ENCODE results near the gene CHCHD4.

CHCHD4 gene

GRCh38 chr3:14124615-14125192 is at the start of gene CHCHD4, which contains the start of gene TMEM43:
Gene CHCHD4 (minus strand): TSS chr3:14124870. CDS start chr3:14124676, 194 bp downstream.
Gene TMEM43 (plus strand): TSS chr3:14125052. CDS start chr3:14125194, 142 bp downstream.
- in situ Hi-C loops (cut with MboI; ENCODE audit: low pct_unique_long_range_greater_than_20kb, low sequenced_read_pairs, unreplicated experiment): no loop called here
- DNase-seq (ENCODE audit: low spot score): peak; percentile 100
- no peak for TF ChIP-seq CTCF (IDR thresholded peaks at IDR 0.05; ENCODE audit: extremely low read depth, insufficient read depth, missing control alignments)

GRCh38 chr3:14172496-14172895 is 47.8 kb upstream of the CHCHD4 start:
- in situ Hi-C loops (cut with MboI; ENCODE audit: low pct_unique_long_range_greater_than_20kb, low sequenced_read_pairs, unreplicated experiment): no loop called here
- DNase-seq (ENCODE audit: low spot score): no peak
- TF ChIP-seq CTCF (IDR thresholded peaks at IDR 0.05; ENCODE audit: extremely low read depth, insufficient read depth, missing control alignments): no peak

- DNase-seq (ENCODE audit: low spot score): no peak
- no peak for TF ChIP-seq CTCF (IDR thresholded peaks at IDR 0.05; ENCODE audit: extremely low read depth, insufficient read depth, missing control alignments)
- in situ Hi-C loops (cut with MboI; ENCODE audit: low pct_unique_long_range_greater_than_20kb, low sequenced_read_pairs, unreplicated experiment): no loop called here
Observed at GRCh38 chr3:14170531-14171159, 46.0 kb upstream of the CHCHD4 start.

GRCh38 chr3:14169871-14170270 is 45.2 kb upstream of the CHCHD4 start:
- no peak for TF ChIP-seq CTCF (IDR thresholded peaks at IDR 0.05; ENCODE audit: extremely low read depth, insufficient read depth, missing control alignments)
- in situ Hi-C loops (cut with MboI; ENCODE audit: low pct_unique_long_range_greater_than_20kb, low sequenced_read_pairs, unreplicated experiment): no loop called here
- DNase-seq (ENCODE audit: low spot score): no peak

GRCh38 chr3:14169435-14169834 is 44.8 kb upstream of the CHCHD4 start:
- in situ Hi-C loops (cut with MboI; ENCODE audit: low pct_unique_long_range_greater_than_20kb, low sequenced_read_pairs, unreplicated experiment): no loop called here
- no peak for TF ChIP-seq CTCF (IDR thresholded peaks at IDR 0.05; ENCODE audit: extremely low read depth, insufficient read depth, missing control alignments)

GRCh38 chr3:14166877-14167603 is 42.4 kb upstream of the CHCHD4 start:
- in situ Hi-C loops (cut with MboI; ENCODE audit: low pct_unique_long_range_greater_than_20kb, low sequenced_read_pairs, unreplicated experiment): no loop called here
- no peak for TF ChIP-seq CTCF (IDR thresholded peaks at IDR 0.05; ENCODE audit: extremely low read depth, insufficient read depth, missing control alignments)
- no peak for DNase-seq (ENCODE audit: low spot score)

More at GRCh38 chr3:14169435-14169834, 44.8 kb upstream of the CHCHD4 start:
- DNase-seq (ENCODE audit: low spot score): no peak

Data from GM13977 (cell line).